NB4 (cell line): ENCODE results near the gene ATF7IP2.

Source experiments
- CTCF ChIP-seq: IDR thresholded peaks from one replicate; pipeline ENCODE4 v1.5.1; 2012; ENCODE audit warnings: low read depth, low read length
- MAX ChIP-seq: IDR thresholded peaks from 2 replicates; pipeline ENCODE4 v1.6.1; 2011; ENCODE audit warnings: low read depth, low read length
- POLR2A ChIP-seq: IDR thresholded peaks from 2 replicates; pipeline ENCODE4 v1.6.1; 2011; ENCODE audit warnings: mild to moderate bottlenecking; ENCODE audit not compliant: insufficient read length; ENCODE audit errors: extremely low read depth

- TF ChIP-seq POLR2A (no peak), CTCF (no peak), MAX (no peak)
Observed at GRCh38 chr16:10355589-10355988, 30.3 kb upstream of the ATF7IP2 start.
